HCT116 (cell line): Measurements from ENCODE around the gene GSTK1. TPM values are rescaled to one million over a fixed set of nuclear protein-coding genes. Genes with fewer than 3 reads are reported as not detected.

Experiments
- ATAC-seq: fragments of 200-7000 bp; cut with Tn5 transposase; 2 replicates; pipeline ENCODE4 v1.9.1; 2020; ENCODE audit warnings: mild to moderate bottlenecking, moderate library complexity
- BruUV-seq: library from RNA; stranded (reverse); fragments of 400-500 nt; replicated peaks from 2 replicates; lab custom pipeline; 2021; lab: Mats Ljungman, UMichigan
- CTCF ChIA-PET: fragments of 300-600 bp; sonication (Branson Sonifier 250); formaldehyde crosslinking; loops from one replicate; lab custom pipeline; 2021; ENCODE audit warnings: antibody characterized with exemption; lab: Charles Lee
- POLR2A ChIA-PET: fragments of 300-600, 350-600 bp; sonication (Branson Sonifier 250); formaldehyde crosslinking; loops from one replicate; lab custom pipeline; 2021; ENCODE audit warnings: antibody characterized with exemption; lab: Charles Lee
- RAD21 ChIA-PET, 2 experiments: fragments of 300-600 bp; sonication (Branson Sonifier 250); formaldehyde crosslinking; loops; one replicate each; lab custom pipeline; 2023; ENCODE audit warnings: low total read pairs in 2 of 2; ENCODE audit not compliant: uncharacterized antibody in 2 of 2, unreplicated experiment in 2 of 2, low non-redundant PET in 1 of 2; lab: Charles Lee
- DNase-seq: peaks from one replicate; pipeline ENCODE4 v3.0.0-alpha.2; 2010; ENCODE audit warnings: low read depth, low spot score
- H2AFZ ChIP-seq: fragments of 200-600 bp; shearing (Covaris generic), sonication (generic); 2 replicates; pipeline ENCODE4 v1.6.1; 2017; ENCODE audit warnings: low read depth, mixed run types, mixed read lengths, antibody characterized with exemption, low read length; ENCODE audit not compliant: poor library complexity, severe bottlenecking
- H3K27ac ChIP-seq: 2 replicates; pipeline ENCODE4 v1.5.1; 2012; ENCODE audit warnings: low read depth, low read length
- H3K27me3 ChIP-seq: fragments of 200-600 bp; sonication (generic); 2 replicates; pipeline ENCODE4 v1.6.1; 2016; ENCODE audit warnings: mixed run types, low read length, mixed read lengths; ENCODE audit not compliant: insufficient read depth
- H3K36me3 ChIP-seq, 2 experiments: fragments of 200-500 bp in 1 of 2; fragments of 200-600 bp in 1 of 2; sonication (Bioruptor generic) in 1 of 2; sonication (generic) in 1 of 2; 2 replicates each; pipeline versions ENCODE4 v1.5.1 to v1.6.1; 2014 to 2016; ENCODE audit warnings: low read length in 2 of 2, inconsistent platforms in 1 of 2, mixed read lengths in 1 of 2, mixed run types in 1 of 2; ENCODE audit not compliant: insufficient read depth in 2 of 2, control insufficient read depth in 1 of 2
- H3K4me1 ChIP-seq, 2 experiments: fragments of 200-600 bp in 1 of 2; sonication (generic) in 1 of 2; 2 replicates each; pipeline versions ENCODE4 v1.5.1 to v1.6.1; 2012 to 2017; ENCODE audit warnings: low read length in 2 of 2, inconsistent platforms in 1 of 2, mild to moderate bottlenecking in 1 of 2, mixed read lengths in 1 of 2, mixed run types in 1 of 2, moderate library complexity in 1 of 2; ENCODE audit not compliant: insufficient read depth in 2 of 2, control insufficient read depth in 1 of 2
- H3K4me2 ChIP-seq: fragments of 200-600 bp; sonication (generic); 2 replicates; pipeline ENCODE4 v1.6.1; 2017; ENCODE audit warnings: mixed run types, low read length, mixed read lengths
- H3K4me3 ChIP-seq, 2 experiments: fragments of 200-600 bp in 1 of 2; sonication (generic) in 1 of 2; replicated peaks in 1 of 2; 2 replicates each; pipeline ENCODE4 v1.5.1; 2011 to 2016; ENCODE audit warnings: low read length in 2 of 2, control low read depth in 1 of 2, low read depth in 1 of 2, mild to moderate bottlenecking in 1 of 2, mixed read lengths in 1 of 2, mixed run types in 1 of 2
- H3K79me2 ChIP-seq: fragments of 200-600 bp; sonication (generic); 2 replicates; pipeline ENCODE4 v1.6.1; 2017; ENCODE audit warnings: mild to moderate bottlenecking, mixed run types, low read length, moderate library complexity, mixed read lengths; ENCODE audit not compliant: insufficient read depth
- H3K9ac ChIP-seq: fragments of 200-600 bp; sonication (generic); 2 replicates; pipeline ENCODE4 v1.6.1; 2016; ENCODE audit warnings: low read length, mixed read lengths
- H3K9me2 ChIP-seq: fragments of 200-600 bp; sonication (generic), shearing (Covaris generic); 2 replicates; pipeline ENCODE4 v1.6.1; 2017; ENCODE audit warnings: mixed run types, mild to moderate bottlenecking, moderate library complexity; ENCODE audit not compliant: insufficient read depth
- H3K9me3 ChIP-seq, 2 experiments: fragments of 200-500 bp in 1 of 2; fragments of 200-600 bp in 1 of 2; sonication (Bioruptor generic) in 1 of 2; sonication (generic) in 1 of 2; 2 replicates each; pipeline ENCODE4 v1.6.1; 2014 to 2017; ENCODE audit warnings: low read length in 2 of 2, mixed read lengths in 2 of 2, inconsistent platforms in 1 of 2, low read depth in 1 of 2, mild to moderate bottlenecking in 1 of 2, mixed run types in 1 of 2, moderate library complexity in 1 of 2; ENCODE audit not compliant: control insufficient read depth in 1 of 2, insufficient read depth in 1 of 2
- H4K20me1 ChIP-seq: fragments of 200-600 bp; sonication (generic), shearing (Covaris generic); 2 replicates; pipeline ENCODE4 v1.6.1; 2017; ENCODE audit warnings: mixed run types, mild to moderate bottlenecking, moderate library complexity; ENCODE audit not compliant: insufficient read depth
- CTCF ChIP-seq, 3 experiments: fragments of 200-600 bp in 1 of 3; sonication (generic) in 1 of 3; IDR thresholded peaks in 2 of 3; conservative IDR thresholded peaks in 1 of 3; 2 replicates each; pipeline ENCODE4 v1.5.1; 2012 to 2017; ENCODE audit warnings: low read depth in 2 of 3, low read length in 2 of 3, antibody characterized with exemption in 1 of 3, borderline replicate concordance in 1 of 3, control low read depth in 1 of 3, mild to moderate bottlenecking in 1 of 3, mixed read lengths in 1 of 3, mixed run types in 1 of 3, moderate library complexity in 1 of 3; ENCODE audit not compliant: insufficient read depth in 1 of 3
- EGR1 ChIP-seq: IDR thresholded peaks from 2 replicates; pipeline ENCODE4 v1.6.1; 2012; ENCODE audit warnings: low read depth
- EZH2phosphoT487 ChIP-seq: fragments of 200-600 bp; IDR thresholded peaks from 2 replicates; pipeline ENCODE4 v1.6.1; 2018; ENCODE audit warnings: antibody characterized with exemption, borderline replicate concordance
- FOSL1 ChIP-seq: IDR thresholded peaks from 2 replicates; pipeline ENCODE4 v1.6.1; 2012; ENCODE audit warnings: low read depth
- MAX ChIP-seq: IDR thresholded peaks from 2 replicates; pipeline ENCODE4 v1.6.1; 2012
- RAD21 ChIP-seq: IDR thresholded peaks from 2 replicates; pipeline ENCODE4 v1.6.1; 2012; ENCODE audit warnings: low read depth, mild to moderate bottlenecking
- REST ChIP-seq: IDR thresholded peaks from 2 replicates; pipeline ENCODE4 v1.6.1; 2012; ENCODE audit warnings: low read depth
- SIN3A ChIP-seq: IDR thresholded peaks from 2 replicates; pipeline ENCODE4 v1.6.1; 2012; ENCODE audit warnings: low read depth
- SRF ChIP-seq: IDR thresholded peaks from 2 replicates; pipeline ENCODE4 v1.6.1; 2012; ENCODE audit warnings: low read depth
- TCF7L2 ChIP-seq: IDR thresholded peaks from 2 replicates; pipeline ENCODE4 v1.7.0; 2011; ENCODE audit warnings: borderline replicate concordance, inconsistent platforms; ENCODE audit not compliant: insufficient read depth, insufficient read length; ENCODE audit errors: extremely low read depth
- YY1 ChIP-seq: IDR thresholded peaks from 2 replicates; pipeline ENCODE4 v1.6.1; 2011; ENCODE audit warnings: low read length, low read depth, moderate library complexity, mild to moderate bottlenecking; ENCODE audit not compliant: insufficient replicate concordance; ENCODE audit errors: extremely low read depth
- ZFX ChIP-seq: fragments of 450-650 bp; IDR thresholded peaks from 2 replicates; pipeline ENCODE4 v1.6.1; 2017
- intact Hi-C: fragments of 100-400 bp; cut with micrococcal nuclease; formaldehyde crosslinking; loops from 2 replicates; pipeline ENCODE4 v1.10.0; 2022
- total RNA-seq: library from RNA; stranded (reverse); gene quantifications from one replicate; pipeline ENCODE4 v1.2.1, GENCODE V29; 2021; ENCODE audit not compliant: unreplicated experiment

Gene GSTK1
- total RNA-seq, 1 experiment from 2014 or later: 83.6 TPM

GRCh38 chr7:143280160-143280559 is 16.9 kb downstream of the GSTK1 start (continued):
- TF ChIP-seq CTCF (IDR thresholded peaks at IDR 0.05 in 2 of 3, conservative IDR thresholded peaks at IDR 0.05 in 1 of 3; ENCODE audit: borderline replicate concordance in 1 of 3, insufficient read depth in 1 of 3, low read depth in 2 of 3, low read length in 2 of 3): no peak
- TF ChIP-seq FOSL1: no peak

- CTCF ChIA-PET: interaction anchor here (1.3 kb wide), 1 partner anchor 65 kb away, joined by 4 read pairs; no protein-coding TSS in a partner anchor
- H3K9me3 ChIP-seq: no peaks in the 10 kb centered on the region
- no peak overlapping the region for H3K4me3 ChIP-seq
- POLR2A ChIA-PET: interaction anchor here (1.8 kb wide), 1 partner anchor 17 kb away, joined by 4 read pairs; the partner anchor contains the start of gene GSTK1
- H3K27me3 ChIP-seq: no peaks in the 10 kb centered on the region
- no peaks in the 10 kb centered on the region for H4K20me1 ChIP-seq
- no peak overlapping the region for H2AFZ ChIP-seq
- ATAC-seq (no peak), DNase-seq (no peak)
- no peak overlapping the region for H3K9ac ChIP-seq
- RAD21 ChIA-PET: no interaction called here
- H3K27ac ChIP-seq: no peak overlapping the region
- H3K4me1 ChIP-seq: peaks cover 17 to 39% of the 10 kb centered on the region in 2 experiments
- TF ChIP-seq ZFX (no peak), RAD21 (no peak), TCF7L2 (no peak), SRF (no peak), EZH2phosphoT487 (no peak), FOSL1 (no peak), YY1 (no peak), MAX (no peak), EGR1 (no peak), REST (no peak), CTCF (IDR thresholded peaks at IDR 0.05 in 2 of 3, conservative IDR thresholded peaks at IDR 0.05 in 1 of 3; ENCODE audit: borderline replicate concordance in 1 of 3, insufficient read depth in 1 of 3, low read depth in 2 of 3, low read length in 2 of 3) (no peak), SIN3A (no peak)
- no peaks in the 10 kb centered on the region for H3K36me3 ChIP-seq
- no peaks in the 10 kb centered on the region for H3K79me2 ChIP-seq
- no TSS peak for BruUV-seq
- no peaks in the 10 kb centered on the region for H3K9me2 ChIP-seq
- H3K4me2 ChIP-seq: no peak overlapping the region
- intact Hi-C loops: no loop called here
Measured at GRCh38 chr7:143280566-143280965, 17.3 kb downstream of the GSTK1 start.
